SK-N-DZ (cell line): ENCODE measurements around the gene RCAN3. TPM values are rescaled to one million over a fixed set of nuclear protein-coding genes. Genes with fewer than 3 reads are reported as not detected.
"Not testable (repeated sequence)": the region's sequence is repeated elsewhere in the genome, so short reads cannot be mapped to it uniquely, and the experiment has no call there.

Experiments
- DNase-seq: peaks from one replicate; pipeline ENCODE4 v3.0.0-alpha.2; 2015; ENCODE audit warnings: low spot score
- polyA plus RNA-seq, 2 experiments: library from polyadenylated mRNA; depleted of rRNA; stranded (reverse); fragments of >200 nt; gene quantifications; 2 replicates each; pipeline ENCODE4 v1.2.3, GENCODE V29; 2014

RCAN3 gene
- polyA plus RNA-seq (2014; cell fraction: cytosol; rRNA removed): 0.06 and 0.16 TPM in 2 replicates
- polyA plus RNA-seq (2014; cell fraction: nucleus; rRNA removed): not detected in 2 replicates

DNA sequence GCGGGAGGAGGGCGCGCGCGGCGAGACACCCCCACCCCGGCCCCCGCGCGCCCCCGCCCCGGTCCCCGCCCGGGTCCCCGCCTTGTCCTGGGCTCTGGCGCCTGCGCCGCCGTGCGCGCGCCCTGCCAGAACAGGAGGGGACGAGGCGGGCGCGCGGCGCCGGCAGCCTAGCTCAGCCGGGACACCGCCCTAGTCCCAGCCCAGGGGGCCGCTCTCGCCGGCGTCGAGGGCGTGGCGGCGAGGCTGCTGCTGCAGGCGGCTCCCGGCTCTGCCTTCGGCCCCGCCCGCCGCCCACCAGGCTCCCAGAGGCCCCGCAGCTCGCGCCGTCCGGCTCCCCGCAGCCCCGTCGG, at the start of gene RCAN3:
RCAN3 (plus strand) TSS at position 128 of the 350 bp plus-strand sequence. CDS start 11,537 bp downstream, outside the sequence.
- DNase-seq: peak; percentile 41

DNA sequence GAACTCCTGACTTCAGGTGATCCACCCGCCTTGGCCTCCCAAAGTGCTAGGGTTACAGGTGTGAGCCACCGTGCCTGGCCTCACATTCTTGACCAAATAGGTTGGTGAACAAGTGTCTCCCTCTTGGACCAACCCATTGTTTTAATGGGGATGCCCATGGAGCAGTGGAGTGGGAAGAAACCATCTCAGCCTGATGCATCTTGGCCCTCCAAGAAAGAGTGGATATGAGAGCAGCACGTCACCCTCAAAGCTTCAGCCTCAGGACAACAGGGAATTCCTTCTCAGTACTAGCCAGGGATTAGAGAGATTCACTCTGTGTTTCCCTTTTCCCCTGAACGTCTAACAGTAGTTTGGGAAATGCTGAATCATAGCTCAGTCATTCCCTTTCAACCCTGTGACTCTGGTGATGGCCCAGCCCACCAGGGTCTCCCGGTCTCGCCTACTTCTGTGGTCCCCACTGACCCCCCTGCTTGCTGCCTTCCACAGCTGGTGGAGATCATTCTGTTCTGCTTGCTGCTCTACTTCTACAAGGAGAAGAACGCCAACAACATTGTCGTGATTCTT, 49.6 kb upstream of the RCAN3 start:
- no peak for DNase-seq

DNA sequence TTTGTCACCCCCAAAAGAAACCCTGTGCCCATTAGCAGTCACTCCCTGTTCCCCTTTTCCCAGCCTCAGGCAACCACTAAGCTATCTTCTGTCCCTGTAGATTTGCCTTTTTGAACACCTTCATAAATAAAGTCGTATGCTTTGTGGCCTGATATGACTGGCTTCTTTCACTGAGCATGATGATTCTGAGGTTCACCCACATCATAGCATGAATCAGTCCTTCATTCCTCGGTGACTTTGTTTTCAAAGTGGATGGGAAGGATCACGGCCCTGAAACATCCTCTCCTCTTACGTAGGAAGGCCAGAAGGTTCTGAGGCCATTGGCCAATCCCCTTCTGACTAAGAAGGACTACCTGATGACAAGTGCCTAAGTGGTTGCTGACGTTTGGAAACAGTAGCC, 48.0 kb upstream of the RCAN3 start:
- no peak for DNase-seq

GRCh38 chr1:24455272-24455671, 47.4 kb upstream of the RCAN3 start:
- DNase-seq: no peak

- no peak for DNase-seq
Measured at GRCh38 chr1:24457866-24458265, 44.8 kb upstream of the RCAN3 start.

DNA sequence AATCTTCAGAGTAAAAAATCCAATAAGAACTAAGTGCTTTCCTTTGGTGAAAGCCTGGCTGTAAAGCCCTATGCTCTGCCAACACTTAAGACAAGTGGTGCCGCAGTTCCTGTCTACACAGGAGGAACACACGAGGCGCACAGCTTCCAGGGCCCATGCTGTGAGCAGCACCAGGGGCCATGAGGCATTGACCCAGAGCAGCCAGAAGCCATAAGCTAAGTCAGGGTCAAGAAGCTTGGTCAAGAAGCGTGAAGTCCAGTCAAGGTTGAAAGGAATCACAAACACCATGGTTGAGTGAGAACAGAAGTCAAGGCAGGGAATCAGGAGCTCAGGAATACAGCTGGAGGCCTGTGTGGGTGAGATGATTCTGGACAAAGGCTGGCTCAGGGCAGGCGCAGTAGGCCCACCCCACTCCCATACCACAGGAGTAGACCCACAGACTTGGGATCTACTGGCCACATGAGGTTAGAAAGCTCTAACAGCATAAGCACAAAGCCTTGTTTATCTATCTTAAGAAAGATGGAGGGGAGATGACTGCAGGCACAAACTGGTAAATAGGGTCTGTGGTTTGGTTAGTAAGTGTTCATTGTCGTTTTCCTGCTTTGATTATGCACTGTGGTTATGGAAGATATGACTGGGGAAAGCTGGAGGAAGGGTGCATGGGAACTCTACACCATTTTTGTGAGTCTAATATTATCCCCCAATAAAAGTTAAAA, 42.9 kb upstream of the RCAN3 start:
- DNase-seq: no peak

DNA sequence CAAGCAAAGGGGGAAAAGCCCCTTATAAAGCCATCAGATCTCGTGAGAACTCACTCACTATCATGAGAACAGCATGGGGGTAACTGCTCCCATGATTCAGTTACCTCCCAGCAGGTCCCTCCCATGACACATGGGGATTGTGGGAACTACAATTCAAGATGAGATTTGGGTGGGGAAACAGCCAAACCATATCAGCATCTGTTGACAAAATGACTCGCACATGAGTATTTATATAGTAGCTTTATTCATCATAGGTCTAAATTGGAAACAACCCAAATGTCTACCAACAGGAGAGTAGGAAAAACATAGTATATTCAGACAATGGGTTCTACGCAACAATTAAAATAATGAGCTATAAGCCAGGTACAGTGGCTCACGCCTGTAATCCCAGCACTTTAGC, 40.5 kb upstream of the RCAN3 start:
- DNase-seq: not testable (repeated sequence)

DNA sequence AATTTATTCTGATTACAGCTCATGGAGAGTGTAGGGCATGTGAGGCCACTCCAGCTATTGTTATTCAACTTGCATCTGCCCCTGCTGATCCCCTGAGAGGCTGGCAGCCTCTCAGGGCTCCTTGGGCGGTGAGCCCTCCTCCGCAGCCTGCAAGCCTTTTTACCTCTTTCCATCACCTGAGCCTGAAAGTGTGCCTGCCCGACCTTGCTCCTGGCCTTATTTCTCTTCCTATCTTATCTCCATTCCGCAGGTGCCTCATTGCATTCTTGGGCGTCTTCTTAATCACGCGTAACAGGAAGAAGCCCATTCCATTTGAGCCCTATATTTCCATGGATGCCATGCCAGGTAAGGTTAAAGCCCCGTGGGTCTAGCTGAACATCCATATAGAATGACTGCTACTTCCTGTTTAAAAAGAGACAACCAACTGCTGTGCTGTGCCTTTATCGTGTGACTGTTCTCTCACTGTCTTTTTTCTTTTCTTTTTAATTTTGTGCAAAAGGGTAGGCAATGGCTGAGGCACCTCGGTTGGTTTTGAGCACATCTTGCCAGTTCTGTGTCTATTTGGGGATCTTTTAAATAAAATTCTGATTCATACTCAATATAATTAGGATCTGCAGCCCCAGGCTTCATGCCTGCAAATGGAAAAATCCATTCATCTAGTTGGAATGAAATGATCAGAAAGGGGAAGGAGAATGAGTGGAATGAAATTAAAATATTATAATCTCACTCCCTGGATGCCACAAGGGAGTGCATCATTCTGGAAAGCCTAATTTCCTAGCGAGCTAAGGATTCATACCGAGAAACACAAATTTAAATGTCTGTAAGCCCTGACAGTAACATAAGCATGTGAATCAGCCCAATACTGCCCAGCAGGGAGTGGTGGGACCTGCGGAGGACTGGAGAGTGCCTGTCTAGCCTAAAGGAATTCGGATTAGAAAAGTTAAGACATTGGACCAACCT, 38.6 kb upstream of the RCAN3 start:
- no peak for DNase-seq

DNA sequence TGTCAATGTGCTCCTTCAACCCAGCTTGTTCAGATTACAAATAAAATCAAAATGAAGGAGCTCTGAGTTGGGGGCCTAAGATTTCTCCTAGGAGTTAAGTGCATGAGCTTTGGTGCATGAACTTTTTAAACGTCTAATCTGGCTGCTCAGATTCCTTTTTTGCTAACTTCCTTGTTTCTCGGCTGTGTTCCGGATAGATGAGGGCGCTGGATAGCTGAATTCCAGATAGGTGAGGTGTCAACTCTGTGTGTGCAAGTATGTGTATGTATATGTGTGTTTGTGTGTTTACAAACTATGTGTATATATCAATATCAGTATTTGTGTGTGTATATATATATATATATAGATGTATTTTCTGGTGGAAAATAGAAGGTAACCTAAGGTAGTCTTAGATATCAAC, 37.5 kb upstream of the RCAN3 start:
- DNase-seq: no peak

- DNase-seq: no peak
Measured at GRCh38 chr1:24465638-24466037, 37.0 kb upstream of the RCAN3 start.

DNA sequence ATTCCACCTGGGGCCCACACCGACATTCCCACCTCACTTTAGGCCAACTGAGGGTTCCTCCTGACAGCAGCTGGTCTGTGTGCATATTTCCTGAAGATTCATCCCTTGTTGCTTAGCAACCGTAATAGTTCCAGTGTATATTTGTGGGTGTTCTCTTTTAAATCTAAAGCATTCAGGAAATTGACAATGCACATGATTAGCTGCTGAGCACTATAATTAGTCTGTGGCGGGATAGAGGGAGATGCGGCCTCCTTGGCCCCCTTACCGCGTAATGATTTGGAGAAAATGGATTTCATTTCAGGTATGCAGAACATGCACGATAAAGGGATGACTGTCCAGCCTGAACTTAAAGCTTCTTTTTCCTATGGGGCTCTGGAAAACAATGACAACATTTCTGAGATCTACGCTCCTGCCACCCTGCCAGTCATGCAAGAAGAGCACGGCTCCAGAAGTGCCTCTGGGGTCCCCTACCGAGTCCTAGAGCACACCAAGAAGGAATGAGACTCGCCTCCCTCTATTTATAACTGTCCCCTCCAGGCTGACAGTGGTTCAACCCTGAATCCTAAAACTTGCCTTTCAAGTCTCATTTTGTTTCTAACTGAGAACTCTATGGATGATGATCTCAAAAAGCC, 33.8 kb upstream of the RCAN3 start:
- no peak for DNase-seq

GRCh38 chr1:24470592-24470991, 32.0 kb upstream of the RCAN3 start:
- no peak for DNase-seq

DNA sequence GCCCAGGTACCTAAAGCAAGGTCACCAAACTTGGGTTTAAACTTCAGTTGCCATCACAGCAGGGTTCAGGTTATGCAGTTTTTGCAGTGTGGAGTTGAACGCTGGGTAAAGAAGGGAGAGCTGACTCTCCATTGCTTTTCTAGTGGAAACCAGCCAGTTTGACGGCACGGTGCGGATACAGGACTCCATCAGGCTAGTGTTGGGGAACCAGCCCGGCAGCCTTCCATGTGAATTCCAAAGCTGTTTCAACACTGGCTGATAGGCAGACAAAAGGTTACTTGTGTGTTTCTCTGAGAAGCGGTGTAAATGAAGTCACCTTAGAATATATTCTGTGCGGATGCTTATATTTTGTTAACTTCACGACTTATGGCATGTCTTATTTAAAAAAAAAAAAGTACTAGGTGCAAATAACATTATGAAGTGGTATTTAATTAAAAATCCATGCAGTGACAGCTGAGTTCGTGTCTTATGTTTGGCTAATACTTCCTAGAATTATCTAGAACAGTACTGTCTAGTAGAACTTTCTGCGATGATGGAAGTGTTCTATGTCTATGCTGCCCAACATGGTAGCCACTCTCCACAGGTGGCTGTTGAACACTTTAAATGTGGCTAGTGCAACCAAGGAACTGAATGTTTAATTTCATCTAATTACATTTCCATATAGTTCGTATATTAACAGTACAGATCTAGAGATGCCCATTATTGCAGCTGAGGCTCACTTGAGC, 29.9 kb upstream of the RCAN3 start:
- DNase-seq: no peak

GRCh38 chr1:24474193-24474592, 28.4 kb upstream of the RCAN3 start:
- no peak for DNase-seq

- DNase-seq: no peak
Measured at GRCh38 chr1:24475700-24476099, 26.9 kb upstream of the RCAN3 start.

- no peak for DNase-seq
Measured at GRCh38 chr1:24476571-24476970, 26.1 kb upstream of the RCAN3 start.

DNA sequence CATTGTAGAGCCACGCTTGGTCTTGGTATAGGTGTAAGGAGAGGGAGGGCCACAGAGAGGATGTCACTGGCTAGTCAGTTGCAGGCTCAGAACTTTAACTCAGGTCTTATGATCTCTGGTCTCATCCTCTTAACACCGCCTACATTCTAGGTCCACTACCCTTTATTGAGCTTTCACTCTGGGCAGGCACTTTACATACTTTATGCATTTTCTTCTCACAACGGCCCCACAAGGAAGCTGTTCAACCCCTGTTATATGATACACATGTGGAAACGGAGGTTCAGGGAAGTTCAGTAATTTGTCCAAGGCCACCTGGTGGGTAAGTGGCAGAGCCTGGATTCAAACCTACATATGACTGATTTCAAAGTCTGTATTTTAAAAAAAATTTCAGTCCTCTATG, 25.3 kb upstream of the RCAN3 start:
- no peak for DNase-seq

DNA sequence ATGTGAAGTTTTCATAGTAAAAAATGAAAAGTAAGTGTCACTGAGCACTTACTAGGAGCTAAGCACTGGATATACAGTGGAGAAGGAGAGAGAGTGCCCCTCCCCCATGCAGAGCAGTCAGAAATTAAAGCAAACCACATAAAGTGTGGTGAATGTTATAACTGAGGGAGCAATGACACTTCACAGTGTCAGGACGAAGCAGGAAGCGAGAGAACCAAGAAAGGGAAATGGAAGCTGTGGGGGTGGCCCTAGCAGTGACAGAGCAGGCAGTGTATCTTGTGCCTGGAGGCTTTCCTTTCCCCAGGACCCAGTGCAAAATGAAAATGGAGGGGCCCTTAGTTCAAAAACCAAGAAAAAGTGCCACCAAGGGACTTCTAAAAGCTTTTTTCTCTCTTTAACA, 21.5 kb upstream of the RCAN3 start:
- DNase-seq: no peak

DNA sequence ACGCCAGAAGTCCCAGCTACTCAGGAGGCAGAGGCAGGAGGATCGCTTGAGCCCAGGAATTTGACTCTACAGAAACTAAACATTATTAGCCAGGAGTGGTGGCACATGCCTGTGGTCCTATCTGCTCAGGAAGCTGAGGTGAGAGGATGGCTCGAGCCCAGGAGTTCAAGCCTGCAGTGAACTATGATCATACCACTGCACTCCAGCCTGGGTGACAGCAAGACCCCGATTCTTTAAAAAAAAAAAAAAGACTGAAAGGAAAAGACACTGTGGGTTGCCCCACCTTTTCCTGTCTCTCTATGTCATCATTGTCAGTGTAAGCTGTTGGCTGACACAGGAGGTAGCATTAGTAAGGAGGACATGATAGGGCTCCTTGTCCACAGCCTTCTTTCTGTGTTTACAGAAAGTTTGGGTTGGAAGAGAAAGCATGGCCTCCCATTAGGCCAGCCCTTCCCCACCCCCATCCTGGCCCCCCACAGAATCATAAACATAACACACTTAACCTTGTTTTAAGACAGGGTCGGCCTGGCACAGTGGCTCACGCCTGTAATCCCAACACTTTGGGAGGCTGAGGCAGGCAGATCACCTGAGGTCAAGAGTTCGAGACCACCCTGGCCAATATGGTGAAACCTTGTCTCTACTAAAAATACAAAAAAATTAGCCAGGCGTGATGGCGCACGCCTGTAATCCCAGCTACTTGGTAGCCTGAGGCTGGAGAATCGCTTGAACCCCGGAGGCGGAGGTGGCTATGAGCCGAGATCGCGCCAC, 20.6 kb upstream of the RCAN3 start:
- DNase-seq: no peak

DNA sequence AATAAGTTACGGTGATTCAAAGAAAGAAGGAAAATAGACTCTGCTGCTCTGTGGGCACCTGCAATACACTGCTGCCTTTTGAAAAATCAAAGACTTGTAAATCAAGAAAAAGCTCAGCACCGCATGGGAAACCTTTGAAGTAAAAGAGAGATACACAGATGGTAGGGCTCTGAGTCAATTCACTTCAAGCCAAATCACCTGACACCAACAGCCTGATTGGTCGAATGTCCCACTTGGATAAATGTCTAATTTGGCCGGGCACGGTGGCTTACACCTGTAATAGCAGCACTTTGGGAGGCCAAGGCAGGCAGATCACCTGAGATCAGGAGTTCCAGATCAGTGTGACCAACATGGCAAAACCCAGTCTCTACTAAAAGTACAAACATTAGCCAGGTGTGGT, 19.2 kb upstream of the RCAN3 start:
- no peak for DNase-seq
